ENCODE measurements around the gene CGB8.
A peak's percentile ranks its signal among the peaks of the same experiment; 100 is the strongest.
"Not testable (repeated sequence)": the region's sequence is repeated elsewhere in the genome, so short reads cannot be mapped to it uniquely, and the experiment has no call there.

- not testable (repeated sequence) for TF ChIP-seq REST (tag by site-specific recombination; IDR thresholded peaks at IDR 0.05); ZNF670 (tag by site-specific recombination; IDR thresholded peaks at IDR 0.05; ENCODE audit: low read depth); CTCF (tag by site-specific recombination; IDR thresholded peaks at IDR 0.05); ZNF155 (tag by site-specific recombination; IDR thresholded peaks at IDR 0.05)
- TF ChIP-seq ZFP3 (tag by site-specific recombination; IDR thresholded peaks at IDR 0.05; ENCODE audit: low read depth) = peak; percentile 89
These were observed 923 bp upstream of the CGB8 start for GRCh38 chr19:49049834-49050233.
